H9 (cell line): ENCODE measurements around the gene PRKCZ. TPM values are rescaled to one million over a fixed set of nuclear protein-coding genes. Genes with fewer than 3 reads are reported as not detected.

Experiments
- DNase-seq: peaks from one replicate; pipeline ENCODE4 v3.0.0-alpha.2; 2017
- H2AFZ ChIP-seq: one replicate; pipeline ENCODE4 v1.6.1; 2013; ENCODE audit warnings: mild to moderate bottlenecking, low read length, control low read depth, moderate library complexity
- H2AK5ac ChIP-seq: 2 replicates; pipeline ENCODE4 v1.6.1; 2013; ENCODE audit warnings: low read length, control low read depth, mixed read lengths; ENCODE audit not compliant: insufficient read length
- H2BK120ac ChIP-seq: one replicate; pipeline ENCODE4 v1.6.1; 2013; ENCODE audit warnings: low read depth, mild to moderate bottlenecking, low read length, control low read depth, inconsistent platforms; ENCODE audit not compliant: poor library complexity, severe bottlenecking
- H2BK12ac ChIP-seq: 2 replicates; pipeline ENCODE4 v1.6.1; 2013; ENCODE audit warnings: low read length, control low read depth, mixed read lengths, low read depth; ENCODE audit not compliant: insufficient read length
- H2BK15ac ChIP-seq: 2 replicates; pipeline ENCODE4 v1.6.1; 2013; ENCODE audit warnings: low read depth, low read length, control low read depth
- H2BK20ac ChIP-seq: one replicate; pipeline ENCODE4 v1.6.1; 2013; ENCODE audit warnings: low read depth, mild to moderate bottlenecking, low read length, control low read depth, inconsistent platforms; ENCODE audit not compliant: poor library complexity, severe bottlenecking
- H2BK5ac ChIP-seq: 2 replicates; pipeline ENCODE4 v1.6.1; 2013; ENCODE audit warnings: low read length, control low read depth, mixed read lengths; ENCODE audit not compliant: insufficient read length
- H3K14ac ChIP-seq: 2 replicates; pipeline ENCODE4 v1.6.1; 2013; ENCODE audit warnings: low read length, control low read depth; ENCODE audit not compliant: insufficient read depth
- H3K18ac ChIP-seq: 2 replicates; pipeline ENCODE4 v1.6.1; 2013; ENCODE audit warnings: low read depth, mild to moderate bottlenecking, mixed read lengths, low read length, control low read depth; ENCODE audit not compliant: insufficient read length
- H3K23ac ChIP-seq: 2 replicates; pipeline ENCODE4 v1.6.1; 2013; ENCODE audit warnings: low read length, control low read depth, mixed read lengths, low read depth; ENCODE audit not compliant: insufficient read length
- H3K23me2 ChIP-seq: 2 replicates; pipeline ENCODE4 v1.6.1; 2013; ENCODE audit warnings: low read depth, mild to moderate bottlenecking, mixed read lengths, low read length, control low read depth; ENCODE audit not compliant: insufficient read length, poor library complexity, severe bottlenecking
- H3K27ac ChIP-seq: 2 replicates; pipeline ENCODE4 v1.5.1; 2013; ENCODE audit warnings: low read length, control low read depth, mixed read lengths, low read depth; ENCODE audit not compliant: insufficient read length
- H3K27me3 ChIP-seq: 2 replicates; pipeline ENCODE4 v1.6.1; 2013; ENCODE audit warnings: low read length, control low read depth, inconsistent platforms; ENCODE audit not compliant: insufficient read depth
- H3K4ac ChIP-seq: 2 replicates; pipeline ENCODE4 v1.6.1; 2013; ENCODE audit warnings: low read depth, mild to moderate bottlenecking, control low read depth, inconsistent platforms, low read length, moderate library complexity
- H3K4me1 ChIP-seq: 2 replicates; pipeline ENCODE4 v1.6.1; 2013; ENCODE audit warnings: low read length, control low read depth, inconsistent platforms; ENCODE audit not compliant: insufficient read depth
- H3K4me2 ChIP-seq: 2 replicates; pipeline ENCODE4 v1.6.1; 2013; ENCODE audit warnings: low read length, control low read depth, mixed read lengths; ENCODE audit not compliant: insufficient read length, insufficient read depth
- H3K56ac ChIP-seq: 2 replicates; pipeline ENCODE4 v1.6.1; 2013; ENCODE audit warnings: low read depth, mild to moderate bottlenecking, mixed read lengths, low read length, control low read depth; ENCODE audit not compliant: insufficient read length
- H3K79me1 ChIP-seq: 2 replicates; pipeline ENCODE4 v1.6.1; 2013; ENCODE audit warnings: low read depth, mild to moderate bottlenecking, moderate library complexity, low read length, control low read depth, inconsistent platforms; ENCODE audit not compliant: insufficient read depth, poor library complexity, severe bottlenecking
- H3K79me2 ChIP-seq: 2 replicates; pipeline ENCODE4 v1.6.1; 2013; ENCODE audit warnings: low read length, control low read depth, inconsistent platforms; ENCODE audit not compliant: insufficient read depth
- H3K9ac ChIP-seq: 2 replicates; pipeline ENCODE4 v1.6.1; 2013; ENCODE audit warnings: low read length, control low read depth, mixed read lengths; ENCODE audit not compliant: insufficient read length; ENCODE audit errors: extremely low read depth
- H3K9me3 ChIP-seq: one replicate; pipeline ENCODE4 v1.6.1; 2013; ENCODE audit warnings: low read depth, low read length, inconsistent platforms; ENCODE audit not compliant: control insufficient read depth
- H3T11ph ChIP-seq: one replicate; pipeline ENCODE4 v1.6.1; 2013; ENCODE audit warnings: mild to moderate bottlenecking, low read length, control low read depth, inconsistent platforms
- H4K20me1 ChIP-seq: one replicate; pipeline ENCODE4 v1.6.1; 2013; ENCODE audit not compliant: control insufficient read depth, insufficient read length, insufficient read depth
- H4K5ac ChIP-seq: 2 replicates; pipeline ENCODE4 v1.6.1; 2013; ENCODE audit warnings: low read depth, mild to moderate bottlenecking, mixed read lengths, low read length, control low read depth; ENCODE audit not compliant: insufficient read length
- H4K8ac ChIP-seq: replicated peaks from 2 replicates; pipeline ENCODE4 v1.6.1; 2013; ENCODE audit warnings: low read length, control low read depth, mixed read lengths, low read depth; ENCODE audit not compliant: insufficient read length
- H4K91ac ChIP-seq: 2 replicates; pipeline ENCODE4 v1.6.1; 2013; ENCODE audit warnings: low read depth, mild to moderate bottlenecking, moderate library complexity, mixed read lengths, low read length, control low read depth; ENCODE audit not compliant: insufficient read length
- H3K27ac Mint-ChIP-seq, 3 experiments: 2 replicates in 2 of 3; 3 replicates in 1 of 3; pipeline ENCODE4 v1.8.0; 2020 to 2021; ENCODE audit warnings: mixed read lengths in 3 of 3, mild to moderate bottlenecking in 1 of 3, moderate library complexity in 1 of 3
- H3K27me3 Mint-ChIP-seq: 2 replicates; pipeline ENCODE4 v1.8.0; 2021; ENCODE audit warnings: low read depth, mild to moderate bottlenecking, moderate library complexity, mixed read lengths
- H3K36me3 Mint-ChIP-seq, 3 experiments: 2 replicates in 2 of 3; 3 replicates in 1 of 3; pipeline ENCODE4 v1.8.0; 2020 to 2021; ENCODE audit warnings: low read depth in 3 of 3, mixed read lengths in 3 of 3; ENCODE audit not compliant: insufficient read depth in 1 of 3
- H3K4me1 Mint-ChIP-seq, 2 experiments: 2 replicates each; pipeline ENCODE4 v1.8.0; 2020; ENCODE audit warnings: mixed read lengths in 2 of 2
- H3K4me3 Mint-ChIP-seq, 2 experiments: 2 replicates in 1 of 2; 3 replicates in 1 of 2; pipeline ENCODE4 v1.8.0; 2020 to 2021; ENCODE audit warnings: mild to moderate bottlenecking in 2 of 2, mixed read lengths in 2 of 2, moderate library complexity in 1 of 2
- H3K9me3 Mint-ChIP-seq, 2 experiments: 2 replicates in 1 of 2; 3 replicates in 1 of 2; pipeline ENCODE4 v1.8.0; 2020; ENCODE audit warnings: mild to moderate bottlenecking in 2 of 2, mixed read lengths in 2 of 2, moderate library complexity in 1 of 2
- WGBS: extraction: QIAGEN DNeasy Blood & Tissue Kit; methylation state at CpG from one replicate; pipeline ENCODE4 v1.1.7; 2013; ENCODE audit warnings: missing lambda C conversion rate, low lambda C conversion rate, mixed read lengths; ENCODE audit not compliant: insufficient read length; ENCODE audit errors: extremely low coverage; 5-methylcytosine and 5-hydroxymethylcytosine counted together
- total RNA-seq: library from RNA; stranded (reverse); gene quantifications from 2 replicates; pipeline ENCODE4 v1.2.1, GENCODE V29; 2021
- TF ChIP-seq, protein P1 (sequence below): fragments of 200-600 bp; sonication (generic); conservative IDR thresholded peaks from 3 replicates; pipeline ENCODE4 v1.8.0; 2021; ENCODE audit warnings: antibody characterized with exemption, mild to moderate bottlenecking

The PRKCZ gene
- total RNA-seq, 1 experiment from 2014 or later, result 48.4 TPM

DNA sequence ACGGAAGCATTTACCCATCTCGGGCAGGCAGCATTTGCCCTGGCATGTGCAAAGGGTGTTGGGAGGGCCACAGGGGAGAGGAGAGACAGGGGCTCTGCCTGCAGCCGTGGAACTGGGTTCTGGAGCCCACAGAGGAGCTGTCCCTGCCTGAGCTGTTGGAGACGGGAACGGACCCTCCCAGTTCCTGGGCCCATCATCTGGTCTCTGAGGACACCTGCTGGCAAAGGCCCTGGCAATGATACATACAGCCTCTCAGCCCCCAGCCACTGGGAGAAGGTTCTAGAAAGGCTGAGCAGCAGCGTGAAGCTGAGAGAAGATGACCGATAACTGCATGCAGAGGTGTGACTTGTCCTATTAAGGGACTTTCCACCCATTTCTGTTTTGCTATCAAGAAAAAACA is 113.0 kb downstream of the PRKCZ start:
- H2BK5ac ChIP-seq, result no peak overlapping the region
- no peak overlapping the region for H3K18ac ChIP-seq
- no peak overlapping the region for H3K4ac ChIP-seq
- H3K27ac ChIP-seq, result no peak overlapping the region
- no CpG with 5 or more reads among the region's 7 CpGs for WGBS
- H3K4me2 ChIP-seq, result no peak overlapping the region
- TF ChIP-seq, protein P1, sequence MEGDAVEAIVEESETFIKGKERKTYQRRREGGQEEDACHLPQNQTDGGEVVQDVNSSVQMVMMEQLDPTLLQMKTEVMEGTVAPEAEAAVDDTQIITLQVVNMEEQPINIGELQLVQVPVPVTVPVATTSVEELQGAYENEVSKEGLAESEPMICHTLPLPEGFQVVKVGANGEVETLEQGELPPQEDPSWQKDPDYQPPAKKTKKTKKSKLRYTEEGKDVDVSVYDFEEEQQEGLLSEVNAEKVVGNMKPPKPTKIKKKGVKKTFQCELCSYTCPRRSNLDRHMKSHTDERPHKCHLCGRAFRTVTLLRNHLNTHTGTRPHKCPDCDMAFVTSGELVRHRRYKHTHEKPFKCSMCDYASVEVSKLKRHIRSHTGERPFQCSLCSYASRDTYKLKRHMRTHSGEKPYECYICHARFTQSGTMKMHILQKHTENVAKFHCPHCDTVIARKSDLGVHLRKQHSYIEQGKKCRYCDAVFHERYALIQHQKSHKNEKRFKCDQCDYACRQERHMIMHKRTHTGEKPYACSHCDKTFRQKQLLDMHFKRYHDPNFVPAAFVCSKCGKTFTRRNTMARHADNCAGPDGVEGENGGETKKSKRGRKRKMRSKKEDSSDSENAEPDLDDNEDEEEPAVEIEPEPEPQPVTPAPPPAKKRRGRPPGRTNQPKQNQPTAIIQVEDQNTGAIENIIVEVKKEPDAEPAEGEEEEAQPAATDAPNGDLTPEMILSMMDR, result peak; percentile 15; the same call in 1 of the 3 replicates
- H4K8ac ChIP-seq, result no peak overlapping the region
- H2AFZ ChIP-seq, result no peak overlapping the region
- no peaks in the 10 kb centered on the region for H3K4me1 ChIP-seq
- no peaks in the 10 kb centered on the region for H3K79me2 ChIP-seq
- H4K20me1 ChIP-seq, result no peaks in the 10 kb centered on the region
- H3K27ac Mint-ChIP-seq, result no peak overlapping the region
- no peak overlapping the region for H3K14ac ChIP-seq
- no peaks in the 10 kb centered on the region for H3K9me3 Mint-ChIP-seq
- H4K5ac ChIP-seq, result no peak overlapping the region
- H3K27me3 ChIP-seq, result no peaks in the 10 kb centered on the region
- H3K23me2 ChIP-seq, result no peaks in the 10 kb centered on the region
- no peaks in the 10 kb centered on the region for H3K27me3 Mint-ChIP-seq
- no peak overlapping the region for H3K9ac ChIP-seq
- no peak overlapping the region for H2BK15ac ChIP-seq
- no peak overlapping the region for H2BK20ac ChIP-seq
- no peak overlapping the region for H2AK5ac ChIP-seq
- H2BK120ac ChIP-seq, result no peak overlapping the region
- no peak overlapping the region for H3T11ph ChIP-seq
- H2BK12ac ChIP-seq, result no peak overlapping the region
- H3K79me1 ChIP-seq, result no peaks in the 10 kb centered on the region
- no peaks in the 10 kb centered on the region for H3K9me3 ChIP-seq
- H3K23ac ChIP-seq, result no peak overlapping the region
- peaks cover 7 to 26% (median 22%) of the 10 kb centered on the region in 3 experiments; a peak in 6 of 7 replicates for H3K36me3 Mint-ChIP-seq
- DNase-seq, result no peak
- no peak overlapping the region for H3K4me3 Mint-ChIP-seq
- peaks cover 0 to 8% of the 10 kb centered on the region in 2 experiments; a peak in 2 of 4 replicates for H3K4me1 Mint-ChIP-seq
- H3K56ac ChIP-seq, result no peak overlapping the region
- no peak overlapping the region for H4K91ac ChIP-seq
